ENCODE data around the gene CLIP4. TPM values are rescaled to one million over a fixed set of nuclear protein-coding genes. Genes with fewer than 3 reads are reported as not detected.

Gene CLIP4
- total and polyA plus RNA-seq, 10 of the 15 experiments (the other 5 are each of a cell fraction or from before 2014, with no cell fraction given), result 5.5 to 34.9 (median 16.8) TPM

GRCh38 chr2:29115797-29116781, 874 bp downstream of the CLIP4 start (continued):
- no peak for TF ChIP-seq PBX3 (IDR thresholded peaks at IDR 0.05; ENCODE audit: insufficient replicate concordance, low read depth, low read length)
- peak; percentile 54 for TF ChIP-seq CREM (IDR thresholded peaks at IDR 0.05; ENCODE audit: low read depth)
- TF ChIP-seq MXI1 (IDR thresholded peaks at IDR 0.05; ENCODE audit: low read depth, low read length), result peak; percentile 19; the same call in 1 of the 2 replicates
- TF ChIP-seq SUPT20H (IDR thresholded peaks at IDR 0.05; ENCODE audit: borderline replicate concordance, control insufficient read depth, low read depth, low read length), result no peak
- peak; percentile 78 for TF ChIP-seq POLR2AphosphoS5 (IDR thresholded peaks at IDR 0.05; ENCODE audit: low read length)
- TF ChIP-seq MTA2 (IDR thresholded peaks at IDR 0.05; ENCODE audit: low read depth), result peak; percentile 25; the same call in 1 of the 2 replicates
- TF ChIP-seq MEF2B (IDR thresholded peaks at IDR 0.05; ENCODE audit: partially characterized antibody, poor library complexity, severe bottlenecking), result no peak
- peak; percentile 81 for TF ChIP-seq USF1 (IDR thresholded peaks at IDR 0.05; ENCODE audit: borderline replicate concordance, extremely low read length, insufficient read depth, low read depth, low read length)
- no peak for TF ChIP-seq KLF5 (IDR thresholded peaks at IDR 0.05; ENCODE audit: partially characterized antibody)
- no peak for TF ChIP-seq YY1 (IDR thresholded peaks at IDR 0.05; ENCODE audit: low read depth, low read length)
- no peak for TF ChIP-seq STAT3 (IDR thresholded peaks at IDR 0.05; ENCODE audit: low read depth, low read length)
- TF ChIP-seq, protein P1, sequence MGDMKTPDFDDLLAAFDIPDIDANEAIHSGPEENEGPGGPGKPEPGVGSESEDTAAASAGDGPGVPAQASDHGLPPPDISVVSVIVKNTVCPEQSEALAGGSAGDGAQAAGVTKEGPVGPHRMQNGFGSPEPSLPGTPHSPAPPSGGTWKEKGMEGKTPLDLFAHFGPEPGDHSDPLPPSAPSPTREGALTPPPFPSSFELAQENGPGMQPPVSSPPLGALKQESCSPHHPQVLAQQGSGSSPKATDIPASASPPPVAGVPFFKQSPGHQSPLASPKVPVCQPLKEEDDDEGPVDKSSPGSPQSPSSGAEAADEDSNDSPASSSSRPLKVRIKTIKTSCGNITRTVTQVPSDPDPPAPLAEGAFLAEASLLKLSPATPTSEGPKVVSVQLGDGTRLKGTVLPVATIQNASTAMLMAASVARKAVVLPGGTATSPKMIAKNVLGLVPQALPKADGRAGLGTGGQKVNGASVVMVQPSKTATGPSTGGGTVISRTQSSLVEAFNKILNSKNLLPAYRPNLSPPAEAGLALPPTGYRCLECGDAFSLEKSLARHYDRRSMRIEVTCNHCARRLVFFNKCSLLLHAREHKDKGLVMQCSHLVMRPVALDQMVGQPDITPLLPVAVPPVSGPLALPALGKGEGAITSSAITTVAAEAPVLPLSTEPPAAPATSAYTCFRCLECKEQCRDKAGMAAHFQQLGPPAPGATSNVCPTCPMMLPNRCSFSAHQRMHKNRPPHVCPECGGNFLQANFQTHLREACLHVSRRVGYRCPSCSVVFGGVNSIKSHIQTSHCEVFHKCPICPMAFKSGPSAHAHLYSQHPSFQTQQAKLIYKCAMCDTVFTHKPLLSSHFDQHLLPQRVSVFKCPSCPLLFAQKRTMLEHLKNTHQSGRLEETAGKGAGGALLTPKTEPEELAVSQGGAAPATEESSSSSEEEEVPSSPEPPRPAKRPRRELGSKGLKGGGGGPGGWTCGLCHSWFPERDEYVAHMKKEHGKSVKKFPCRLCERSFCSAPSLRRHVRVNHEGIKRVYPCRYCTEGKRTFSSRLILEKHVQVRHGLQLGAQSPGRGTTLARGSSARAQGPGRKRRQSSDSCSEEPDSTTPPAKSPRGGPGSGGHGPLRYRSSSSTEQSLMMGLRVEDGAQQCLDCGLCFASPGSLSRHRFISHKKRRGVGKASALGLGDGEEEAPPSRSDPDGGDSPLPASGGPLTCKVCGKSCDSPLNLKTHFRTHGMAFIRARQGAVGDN (IDR thresholded peaks at IDR 0.05), result no peak
- no peak for TF ChIP-seq ESRRA (IDR thresholded peaks at IDR 0.05; ENCODE audit: low read length)
- TF ChIP-seq BCL11A (IDR thresholded peaks at IDR 0.05; ENCODE audit: low read depth, low read length), result no peak
- peak; percentile 26 for TF ChIP-seq SKIL (IDR thresholded peaks at IDR 0.05; ENCODE audit: low read depth, poor library complexity, severe bottlenecking)
- no peak for TF ChIP-seq POU2F2 (IDR thresholded peaks at IDR 0.05; ENCODE audit: borderline replicate concordance, low read depth, low read length)
- TF ChIP-seq BMI1 (IDR thresholded peaks at IDR 0.05; ENCODE audit: borderline replicate concordance), result no peak
- TF ChIP-seq, protein P2, sequence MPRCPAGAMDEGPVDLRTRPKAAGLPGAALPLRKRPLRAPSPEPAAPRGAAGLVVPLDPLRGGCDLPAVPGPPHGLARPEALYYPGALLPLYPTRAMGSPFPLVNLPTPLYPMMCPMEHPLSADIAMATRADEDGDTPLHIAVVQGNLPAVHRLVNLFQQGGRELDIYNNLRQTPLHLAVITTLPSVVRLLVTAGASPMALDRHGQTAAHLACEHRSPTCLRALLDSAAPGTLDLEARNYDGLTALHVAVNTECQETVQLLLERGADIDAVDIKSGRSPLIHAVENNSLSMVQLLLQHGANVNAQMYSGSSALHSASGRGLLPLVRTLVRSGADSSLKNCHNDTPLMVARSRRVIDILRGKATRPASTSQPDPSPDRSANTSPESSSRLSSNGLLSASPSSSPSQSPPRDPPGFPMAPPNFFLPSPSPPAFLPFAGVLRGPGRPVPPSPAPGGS (IDR thresholded peaks at IDR 0.05; ENCODE audit: borderline replicate concordance, insufficient read depth, low read depth, low read length, poor library complexity, severe bottlenecking), result no peak

Measured in GM12878 (cell line).